OCI-LY3 (cell line): Measurements from ENCODE around the gene E2F6.

Experiments used
- EZH2phosphoT487 ChIP-seq: fragments of 200-600 bp; shearing (Covaris generic); IDR thresholded peaks from 2 replicates; pipeline ENCODE4 v1.6.1; 2018; ENCODE audit warnings: antibody characterized with exemption, mixed run types, low read depth
- TF ChIP-seq, protein P1 (sequence below): fragments of 200-600, 300-600 bp; sonication (generic); IDR thresholded peaks from 2 replicates; pipeline ENCODE4 v1.5.1; 2014; ENCODE audit warnings: antibody characterized with exemption, low read length, low read depth

DNA sequence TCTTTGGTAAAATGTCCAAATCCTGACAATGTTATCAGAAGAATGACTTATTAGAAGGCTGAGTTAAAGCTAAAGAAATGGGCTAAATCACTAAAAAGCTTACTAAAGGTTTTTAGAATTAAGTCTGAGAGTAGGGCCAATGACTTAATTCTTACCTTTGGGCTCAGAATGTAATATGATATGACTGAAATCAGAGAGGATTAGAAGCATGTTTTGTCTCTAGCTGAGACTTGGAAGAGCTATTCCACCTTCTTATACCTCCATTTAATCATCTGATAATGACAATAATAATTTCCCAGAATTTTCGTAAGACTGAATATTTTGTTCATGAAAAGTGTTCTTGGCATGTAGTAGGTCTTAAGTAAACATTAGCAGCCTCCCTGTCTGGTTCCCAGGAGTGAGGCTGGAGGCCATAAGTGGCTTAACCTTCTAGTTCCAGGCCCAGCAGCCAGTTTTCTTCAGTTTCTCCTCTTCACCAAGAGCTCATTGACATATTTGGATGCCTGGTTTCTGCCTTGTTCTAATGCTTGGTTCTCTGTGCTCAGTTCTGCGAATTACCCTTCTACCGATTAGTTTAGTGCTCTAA is 25.5 kb upstream of the E2F6 start:
- TF ChIP-seq, protein P1, sequence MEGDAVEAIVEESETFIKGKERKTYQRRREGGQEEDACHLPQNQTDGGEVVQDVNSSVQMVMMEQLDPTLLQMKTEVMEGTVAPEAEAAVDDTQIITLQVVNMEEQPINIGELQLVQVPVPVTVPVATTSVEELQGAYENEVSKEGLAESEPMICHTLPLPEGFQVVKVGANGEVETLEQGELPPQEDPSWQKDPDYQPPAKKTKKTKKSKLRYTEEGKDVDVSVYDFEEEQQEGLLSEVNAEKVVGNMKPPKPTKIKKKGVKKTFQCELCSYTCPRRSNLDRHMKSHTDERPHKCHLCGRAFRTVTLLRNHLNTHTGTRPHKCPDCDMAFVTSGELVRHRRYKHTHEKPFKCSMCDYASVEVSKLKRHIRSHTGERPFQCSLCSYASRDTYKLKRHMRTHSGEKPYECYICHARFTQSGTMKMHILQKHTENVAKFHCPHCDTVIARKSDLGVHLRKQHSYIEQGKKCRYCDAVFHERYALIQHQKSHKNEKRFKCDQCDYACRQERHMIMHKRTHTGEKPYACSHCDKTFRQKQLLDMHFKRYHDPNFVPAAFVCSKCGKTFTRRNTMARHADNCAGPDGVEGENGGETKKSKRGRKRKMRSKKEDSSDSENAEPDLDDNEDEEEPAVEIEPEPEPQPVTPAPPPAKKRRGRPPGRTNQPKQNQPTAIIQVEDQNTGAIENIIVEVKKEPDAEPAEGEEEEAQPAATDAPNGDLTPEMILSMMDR: no peak
- no peak for TF ChIP-seq EZH2phosphoT487
